ENCODE results near the gene ARL11.

GRCh38 chr13:49653478-49653877, 25.2 kb downstream of the ARL11 start:
- no peak for TF ChIP-seq CTCF (IDR thresholded peaks at IDR 0.05; ENCODE audit: insufficient read depth, low read depth, low read length)
- TF ChIP-seq EZH2 (IDR thresholded peaks at IDR 0.05; ENCODE audit: insufficient read depth, low read length), result no peak

Data from astrocyte (in vitro differentiated cells and primary cell).